Endometrial microvascular endothelial cells (primary cell): Measurements from ENCODE around the gene EPHA6. TPM values are rescaled to one million over a fixed set of nuclear protein-coding genes. Genes with fewer than 3 reads are reported as not detected.

Source experiments
- in situ Hi-C: cut with HindIII; loops from 2 replicates; pipeline ENCODE4 v1.10.0; 2017; ENCODE audit warnings: low sequenced_read_pairs, low pct_unique_long_range_greater_than_20kb; ENCODE audit errors: inconsistent ontology term
- total RNA-seq: library from RNA; depleted of rRNA; stranded (reverse); fragments of >200 nt; gene quantifications from one replicate; pipeline ENCODE4 v1.2.3, GENCODE V29; 2015; ENCODE audit errors: inconsistent ontology term

The EPHA6 gene
- total RNA-seq, 1 donor from 2014 or later = not detected

- in situ Hi-C loops = no loop called here
These were observed 891.8 kb downstream of the EPHA6 start for GRCh38 chr3:97706226-97706625.

DNA sequence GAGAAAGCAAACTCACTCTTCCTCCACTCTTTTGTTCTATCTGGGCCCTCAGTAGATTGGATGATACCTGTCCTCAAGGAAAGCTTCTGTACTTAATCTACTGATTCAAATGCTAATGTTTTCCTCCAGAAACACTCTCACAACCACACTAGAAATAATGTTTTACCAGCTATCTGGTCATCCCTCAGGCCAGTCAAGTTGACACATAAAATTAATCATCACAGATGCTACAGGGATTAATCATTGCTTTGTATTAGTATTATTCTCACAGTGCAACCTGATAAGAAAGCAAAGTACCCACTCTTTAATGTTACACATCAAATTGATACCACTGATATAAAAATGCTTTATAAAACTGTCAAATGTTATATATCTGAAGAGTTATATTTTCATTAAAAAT is 897.3 kb downstream of the EPHA6 start:
- in situ Hi-C loops = no loop called here

- in situ Hi-C loops = no loop called here
These were observed 898.5 kb downstream of the EPHA6 start for GRCh38 chr3:97712919-97713318.

GRCh38 chr3:97713634-97714033 is 899.2 kb downstream of the EPHA6 start:
- in situ Hi-C loops = no loop called here

DNA sequence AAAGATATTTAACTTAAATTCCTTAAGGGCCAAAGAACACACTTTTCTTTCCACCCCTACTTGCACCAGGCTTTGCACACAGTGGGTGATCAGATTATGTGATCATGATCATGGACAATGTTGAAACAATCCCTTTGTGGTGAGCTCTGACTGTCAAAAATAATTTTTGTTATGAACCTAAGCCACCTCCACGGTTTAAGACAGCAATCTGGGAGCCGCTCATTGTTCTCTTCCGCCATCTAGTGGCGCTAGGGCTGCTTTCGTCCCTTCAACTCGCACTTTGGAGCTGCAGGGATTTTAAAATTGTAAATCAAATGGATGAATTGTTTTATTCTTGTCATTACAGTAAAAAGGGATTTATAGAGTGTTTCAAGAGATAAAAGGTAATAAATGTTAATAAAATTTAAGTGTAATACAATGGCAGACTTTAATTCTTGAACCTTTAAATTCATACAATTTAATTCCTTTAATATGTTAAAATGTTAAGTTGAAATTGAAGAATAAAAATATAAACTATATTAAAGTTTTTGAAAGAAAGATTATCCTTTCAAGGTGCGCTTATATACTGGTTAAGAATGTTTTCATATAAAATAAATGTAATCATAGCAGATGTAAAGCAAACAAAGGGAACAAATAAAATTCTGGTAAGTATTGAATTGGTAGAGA is 904.9 kb downstream of the EPHA6 start:
- in situ Hi-C loops = no loop called here

- in situ Hi-C loops = no loop called here
These were observed 906.0 kb downstream of the EPHA6 start for GRCh38 chr3:97720417-97720816.

- in situ Hi-C loops = no loop called here
These were observed 907.1 kb downstream of the EPHA6 start for GRCh38 chr3:97721446-97721845.

- in situ Hi-C loops = no loop called here
These were observed 922.5 kb downstream of the EPHA6 start for GRCh38 chr3:97736928-97737327.

GRCh38 chr3:97738761-97739160 is 924.4 kb downstream of the EPHA6 start:
- in situ Hi-C loops = no loop called here

DNA sequence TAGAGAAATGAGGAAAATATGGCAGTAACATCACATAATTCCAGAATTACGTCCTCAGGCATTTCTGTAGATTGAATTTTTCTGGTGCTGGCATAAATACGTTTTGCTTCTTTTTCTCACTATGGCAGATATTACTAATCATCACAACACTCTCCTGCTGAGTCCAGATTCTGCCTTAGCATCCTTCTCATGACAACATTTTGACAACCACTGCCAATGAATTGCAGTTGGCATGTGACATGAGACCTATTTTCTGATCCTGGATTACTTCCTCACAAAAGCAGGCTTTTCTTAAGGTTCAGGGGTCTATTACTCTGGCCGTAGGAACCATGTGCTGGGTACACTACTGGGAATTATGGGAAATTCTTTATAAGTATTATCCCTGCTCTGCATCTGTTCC is 927.6 kb downstream of the EPHA6 start:
- in situ Hi-C loops = no loop called here

DNA sequence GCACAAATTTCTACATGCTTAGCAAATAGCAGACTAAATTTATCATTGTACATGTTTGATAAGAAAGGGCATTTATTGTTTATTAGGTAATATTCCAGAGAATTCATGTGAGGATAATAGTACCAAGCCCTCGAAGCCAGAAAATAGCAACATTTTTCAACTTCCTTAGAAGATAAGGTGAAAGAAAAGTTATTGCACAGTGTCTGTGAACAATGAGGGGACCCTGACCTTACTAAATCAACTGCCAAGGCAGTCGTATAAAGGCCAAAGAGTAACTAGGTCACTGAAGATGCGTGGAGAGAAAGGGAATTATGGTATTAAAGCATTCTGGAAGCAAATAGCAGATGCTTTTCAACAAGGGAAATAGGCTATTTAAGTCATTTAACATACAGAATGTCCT is 929.9 kb downstream of the EPHA6 start:
- in situ Hi-C loops = no loop called here

DNA sequence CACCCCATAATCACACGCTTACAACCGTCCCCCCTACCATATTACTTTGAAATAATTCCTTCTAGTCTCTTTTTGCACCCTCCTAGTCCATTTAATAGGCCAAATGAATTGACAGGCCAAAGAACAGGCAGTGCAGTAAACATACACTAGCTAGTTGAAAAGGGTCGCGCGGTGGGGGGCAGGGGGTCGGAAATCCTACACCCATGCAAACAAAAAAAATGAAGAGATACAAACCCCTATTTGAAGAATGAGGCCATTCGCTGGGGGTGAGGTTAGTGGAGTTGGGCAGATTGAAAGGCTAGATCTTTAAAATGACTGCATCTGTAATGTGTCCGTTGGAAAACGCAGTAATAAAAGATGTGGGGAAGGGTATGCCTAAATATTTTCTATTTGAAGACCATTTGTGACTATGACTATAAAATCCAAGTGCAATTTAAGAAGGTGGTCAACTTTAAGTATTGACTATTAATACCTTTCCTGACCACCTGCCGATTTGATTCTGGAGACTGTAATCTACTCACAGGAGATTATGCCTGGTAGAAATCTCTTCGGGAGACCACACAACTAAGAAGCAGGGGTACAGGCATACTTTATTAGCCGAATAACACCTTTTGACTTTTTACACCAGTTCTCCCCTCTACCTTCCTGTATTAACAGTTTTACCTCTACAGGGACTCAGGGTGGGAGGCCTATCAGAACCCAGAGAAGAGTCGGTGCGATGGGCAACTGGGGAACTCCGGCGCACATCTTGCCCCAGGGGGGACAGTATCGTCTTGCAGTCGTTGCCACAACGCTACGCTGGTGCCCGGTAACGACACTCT is 949.4 kb downstream of the EPHA6 start:
- in situ Hi-C loops = no loop called here

- in situ Hi-C loops = no loop called here
These were observed 950.2 kb downstream of the EPHA6 start, which contains the start of gene ARL6 for GRCh38 chr3:97764407-97765238. Gene ARL6 (plus strand): TSS chr3:97764758. CDS start chr3:97768108, 3,350 bp downstream.

GRCh38 chr3:97765336-97765735 is 950.9 kb downstream of the EPHA6 start:
- in situ Hi-C loops = no loop called here

DNA sequence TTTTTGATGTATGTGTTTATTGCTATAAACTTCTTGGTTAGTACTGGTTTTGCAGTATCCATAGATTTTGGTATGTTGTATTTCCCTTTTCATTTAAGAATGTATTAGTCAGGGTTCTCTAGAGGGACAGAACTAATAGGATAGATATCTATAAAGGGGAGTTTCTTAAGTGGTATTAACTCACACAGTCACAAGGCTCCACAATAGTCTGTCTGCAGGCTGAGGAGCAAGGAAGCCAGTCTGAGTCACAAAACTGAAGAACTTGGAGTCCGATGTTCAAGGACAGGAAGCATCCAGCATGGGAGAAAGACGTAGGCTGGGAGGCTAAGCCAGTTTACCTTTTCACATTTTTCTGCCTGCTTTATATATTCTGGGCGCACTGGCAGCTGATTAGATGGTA is 958.5 kb downstream of the EPHA6 start:
- in situ Hi-C loops = no loop called here

DNA sequence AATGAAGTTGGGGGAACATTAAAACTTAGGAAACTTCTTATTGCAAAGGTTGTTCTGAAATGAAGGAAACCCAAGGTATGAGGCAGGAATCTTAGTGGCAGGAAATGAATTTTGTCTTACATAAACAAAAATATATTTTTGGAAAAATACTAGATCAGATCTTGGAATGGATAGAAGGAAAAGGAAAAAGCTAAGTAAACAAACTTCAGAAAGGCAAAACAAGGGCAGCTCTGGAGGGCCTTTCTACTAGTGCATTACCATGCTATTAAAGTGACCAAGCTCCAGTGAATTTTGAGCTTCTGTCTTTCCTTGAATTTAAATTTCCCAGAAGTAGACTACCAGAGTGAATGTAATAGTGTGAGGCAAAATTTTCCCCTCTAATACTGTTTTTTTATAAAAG is 963.8 kb downstream of the EPHA6 start:
- in situ Hi-C loops = no loop called here

DNA sequence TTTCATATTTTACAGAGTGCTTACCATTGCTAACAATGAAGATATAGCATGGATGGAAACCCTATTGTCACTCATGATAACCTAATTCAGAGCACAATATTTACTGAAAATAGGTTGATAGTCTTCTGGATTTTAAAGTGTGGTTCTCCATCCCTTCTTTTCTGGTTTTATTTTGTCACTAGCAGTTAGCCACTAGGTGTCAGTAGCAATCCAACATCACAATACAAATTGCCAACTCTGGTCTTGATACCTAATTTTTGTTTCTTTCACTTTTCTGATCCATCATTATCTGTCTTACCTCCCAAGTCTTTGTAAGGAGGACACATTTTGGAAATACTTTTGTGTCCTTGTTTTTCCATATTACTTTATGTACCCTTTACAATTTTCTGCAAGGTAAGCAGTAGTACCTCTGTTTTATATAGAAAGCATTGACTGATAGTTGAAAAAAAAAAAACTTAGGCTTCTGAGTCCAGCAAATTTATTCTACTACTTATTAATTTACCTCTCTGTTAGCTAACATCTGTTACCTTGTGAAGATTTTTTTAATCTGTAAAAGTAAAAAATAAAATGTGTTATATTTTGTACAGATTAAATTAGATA is 979.1 kb downstream of the EPHA6 start:
- in situ Hi-C loops = no loop called here

- in situ Hi-C loops = no loop called here
These were observed 981.6 kb downstream of the EPHA6 start for GRCh38 chr3:97795951-97796350.
